CD4-positive, CD25-positive, alpha-beta regulatory T cell (primary cell): Measurements from ENCODE around the gene NOL3. TPM values are rescaled to one million over a fixed set of nuclear protein-coding genes. Genes with fewer than 3 reads are reported as not detected.
A peak's percentile ranks its signal among the peaks of the same experiment; 100 is the strongest.

Experiments
- ATAC-seq, 2 donors: fragments of 150-1000 bp; cut with Tn5 transposase; one replicate each; pipeline ENCODE4 v1.10.0; 2021; ENCODE audit warnings: low read depth in 2 of 2, moderate number of reproducible peaks in 2 of 2, moderate library complexity in 1 of 2
- DNase-seq, 3 donors: peaks; one replicate each; pipeline versions ENCODE4 v3.0.0 to v3.0.0-alpha.2; 2012 to 2022; ENCODE audit warnings: mixed read lengths in 1 of 3
- H3K27ac ChIP-seq: one replicate; pipeline ENCODE4 v1.7.0; 2013; ENCODE audit warnings: mild to moderate bottlenecking, low read length; ENCODE audit not compliant: insufficient read depth, poor library complexity, severe bottlenecking
- H3K27me3 ChIP-seq: one replicate; pipeline ENCODE4 v1.7.0; 2013; ENCODE audit warnings: low read length; ENCODE audit not compliant: control insufficient read depth, insufficient read depth
- H3K36me3 ChIP-seq: one replicate; pipeline ENCODE4 v1.7.0; 2013; ENCODE audit warnings: mild to moderate bottlenecking, low read length, moderate library complexity; ENCODE audit not compliant: control insufficient read depth, insufficient read depth
- H3K4me1 ChIP-seq: 2 replicates; pipeline ENCODE4 v1.7.0; 2013; ENCODE audit warnings: mild to moderate bottlenecking, low read length; ENCODE audit not compliant: insufficient read depth, control insufficient read depth, poor library complexity, severe bottlenecking
- H3K4me3 ChIP-seq: one replicate; pipeline ENCODE4 v1.7.0; 2013; ENCODE audit warnings: low read depth, mild to moderate bottlenecking, low read length, moderate library complexity
- H3K9me3 ChIP-seq, 2 experiments: 1 replicate in 1 of 2; 2 replicates in 1 of 2; pipeline ENCODE4 v1.7.0; 2013; ENCODE audit warnings: low read length in 2 of 2, mild to moderate bottlenecking in 1 of 2, moderate library complexity in 1 of 2; ENCODE audit not compliant: control insufficient read depth in 2 of 2
- H3K27ac Mint-ChIP-seq, 3 donors: one replicate each; pipeline ENCODE4 v1.8.0; 2020 to 2022; ENCODE audit warnings: mild to moderate bottlenecking in 3 of 3, mixed read lengths in 3 of 3, moderate library complexity in 2 of 3
- H3K27me3 Mint-ChIP-seq: one replicate; pipeline ENCODE4 v1.8.0; 2022; ENCODE audit warnings: mild to moderate bottlenecking, mixed read lengths
- H3K36me3 Mint-ChIP-seq: one replicate; pipeline ENCODE4 v1.8.0; 2020; ENCODE audit warnings: mixed read lengths
- H3K4me1 Mint-ChIP-seq, 4 donors: one replicate each; pipeline ENCODE4 v1.8.0; 2020 to 2022; ENCODE audit warnings: mixed read lengths in 4 of 4, mild to moderate bottlenecking in 1 of 4
- H3K4me3 Mint-ChIP-seq, 4 donors: one replicate each; pipeline ENCODE4 v1.8.0; 2020 to 2022; ENCODE audit warnings: mild to moderate bottlenecking in 4 of 4, mixed read lengths in 4 of 4, moderate library complexity in 3 of 4
- H3K9me3 Mint-ChIP-seq, 7 donors: one replicate each; pipeline ENCODE4 v1.8.0; 2020 to 2022; ENCODE audit warnings: mixed read lengths in 7 of 7, mild to moderate bottlenecking in 3 of 7, moderate library complexity in 2 of 7
- polyA plus RNA-seq, 4 donors: library from polyadenylated mRNA; unstranded; fragments of 300-500 nt; fragmentation: Illumina TruSeq; gene quantifications; one replicate each; pipeline ENCODE4 v1.2.3, GENCODE V29; 2021
- total RNA-seq: library from RNA; stranded (reverse); gene quantifications from one replicate; pipeline ENCODE4 v1.2.3, GENCODE V29; 2022

Gene NOL3
- total and polyA plus RNA-seq, 5 donors from 2014 or later = 2.3 TPM; not detected in 4

DNA sequence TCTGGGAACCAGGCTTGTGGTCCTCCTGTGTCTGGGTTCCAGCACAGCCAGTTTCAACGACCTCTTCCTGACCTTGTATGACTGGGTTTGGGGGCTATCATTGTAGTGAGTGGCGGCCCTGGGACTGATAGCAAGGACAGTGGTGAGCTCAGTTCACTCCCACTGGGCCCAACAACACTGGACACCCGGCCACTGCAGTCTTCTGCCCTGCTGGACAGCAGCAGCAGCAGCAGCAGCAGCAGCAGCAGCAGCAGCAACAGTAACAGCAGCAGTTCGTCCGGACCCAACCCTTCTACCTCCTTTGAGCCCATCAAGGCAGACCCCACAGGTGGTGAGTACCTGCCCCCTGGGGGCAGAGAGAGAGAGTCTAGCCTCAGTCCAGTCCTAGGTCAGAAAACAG, 25.3 kb downstream of the NOL3 start:
- ATAC-seq = no peak
- peaks cover 50% of the 10 kb centered on the region for H3K36me3 ChIP-seq
- Mint-ChIP-seq H3K27ac (no peak overlapping the region), H3K4me3 (peak overlapping the region in 2 of 4 donors; percentile 43 to 45), H3K36me3 (peaks cover 27% of the 10 kb centered on the region), H3K27me3 (no peaks in the 10 kb centered on the region), H3K4me1 (peaks cover 9 to 56% (median 32%) of the 10 kb centered on the region in 4 donors), H3K9me3 (no peaks in the 10 kb centered on the region)
- H3K4me3 ChIP-seq = no peak overlapping the region
- no peak for DNase-seq
- no peak overlapping the region for H3K27ac ChIP-seq
- no peaks in the 10 kb centered on the region for H3K27me3 ChIP-seq
- H3K4me1 ChIP-seq = peaks cover 26% of the 10 kb centered on the region
- no peaks in the 10 kb centered on the region for H3K9me3 ChIP-seq

DNA sequence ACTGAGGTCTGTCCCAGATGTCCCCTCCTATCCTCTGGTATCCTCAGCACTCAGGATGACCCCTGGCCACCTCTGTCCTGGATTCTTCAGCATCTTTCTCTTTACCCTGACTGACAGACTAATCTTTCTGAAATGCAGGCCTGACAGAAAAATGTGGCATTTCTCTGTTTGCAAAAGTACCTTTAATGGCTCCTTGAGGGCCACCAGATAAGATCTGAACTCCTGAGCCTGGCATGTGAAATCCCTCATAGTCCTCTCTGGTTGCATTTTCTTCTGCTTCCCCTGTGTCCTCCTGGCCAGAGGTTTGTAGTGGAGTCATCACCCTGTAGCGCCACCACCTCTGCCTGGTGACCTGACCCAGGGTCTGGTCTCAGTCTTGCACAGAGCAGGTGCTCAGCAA, 26.5 kb downstream of the NOL3 start:
- H3K36me3 Mint-ChIP-seq = peaks cover 27% of the 10 kb centered on the region
- ATAC-seq = no peak

DNA sequence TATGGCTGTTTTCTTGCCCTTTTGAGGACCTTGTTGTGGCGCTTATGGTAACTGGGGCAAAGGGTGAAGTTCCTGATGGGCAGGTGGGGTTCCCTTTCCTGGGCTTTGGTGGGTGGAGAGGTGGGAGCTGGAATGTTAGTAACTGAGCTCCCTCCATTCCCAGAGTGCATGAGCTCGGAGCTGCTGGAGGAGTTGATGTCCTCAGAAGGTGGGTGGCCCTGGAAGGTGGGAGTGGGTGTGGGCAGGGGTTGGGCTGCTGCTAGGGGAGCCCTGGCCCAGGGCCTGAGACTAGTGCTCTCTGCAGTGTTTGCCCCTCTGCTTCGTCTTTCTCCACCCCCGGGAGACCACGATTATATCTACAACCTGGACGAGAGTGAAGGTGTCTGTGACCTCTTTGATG, 27.4 kb downstream of the NOL3 start:
- H3K27me3 ChIP-seq = no peaks in the 10 kb centered on the region
- ATAC-seq (no peak), DNase-seq (no peak)
- H3K36me3 Mint-ChIP-seq = peaks cover 27% of the 10 kb centered on the region
- no peaks in the 10 kb centered on the region for H3K9me3 ChIP-seq
- H3K4me3 Mint-ChIP-seq = peak overlapping the region in 1 of 4 donors; percentile 69
- H3K27me3 Mint-ChIP-seq = no peaks in the 10 kb centered on the region
- H3K4me1 Mint-ChIP-seq = peaks cover 0 to 41% (median 24%) of the 10 kb centered on the region in 4 donors
- H3K4me3 ChIP-seq = no peak overlapping the region
- H3K9me3 Mint-ChIP-seq = no peaks in the 10 kb centered on the region
- no peak overlapping the region for H3K27ac Mint-ChIP-seq
- H3K36me3 ChIP-seq = peaks cover 57% of the 10 kb centered on the region
- H3K4me1 ChIP-seq = peaks cover 13% of the 10 kb centered on the region
- no peak overlapping the region for H3K27ac ChIP-seq

More for the DNA sequence above, 26.5 kb downstream of the NOL3 start:
- H3K27ac ChIP-seq = no peak overlapping the region
- peaks cover 19% of the 10 kb centered on the region for H3K4me1 ChIP-seq
- Mint-ChIP-seq H3K27me3 (no peaks in the 10 kb centered on the region), H3K27ac (peak overlapping the region in 1 of 3 donors; percentile 60), H3K4me1 (peaks cover 2 to 46% (median 26%) of the 10 kb centered on the region in 4 donors), H3K9me3 (no peaks in the 10 kb centered on the region), H3K4me3 (peak overlapping the region in 2 of 4 donors; percentile 45 to 77)
- H3K27me3 ChIP-seq = no peaks in the 10 kb centered on the region
- H3K4me3 ChIP-seq = no peak overlapping the region
- peaks cover 54% of the 10 kb centered on the region for H3K36me3 ChIP-seq
- DNase-seq = no peak
- H3K9me3 ChIP-seq = no peaks in the 10 kb centered on the region

DNA sequence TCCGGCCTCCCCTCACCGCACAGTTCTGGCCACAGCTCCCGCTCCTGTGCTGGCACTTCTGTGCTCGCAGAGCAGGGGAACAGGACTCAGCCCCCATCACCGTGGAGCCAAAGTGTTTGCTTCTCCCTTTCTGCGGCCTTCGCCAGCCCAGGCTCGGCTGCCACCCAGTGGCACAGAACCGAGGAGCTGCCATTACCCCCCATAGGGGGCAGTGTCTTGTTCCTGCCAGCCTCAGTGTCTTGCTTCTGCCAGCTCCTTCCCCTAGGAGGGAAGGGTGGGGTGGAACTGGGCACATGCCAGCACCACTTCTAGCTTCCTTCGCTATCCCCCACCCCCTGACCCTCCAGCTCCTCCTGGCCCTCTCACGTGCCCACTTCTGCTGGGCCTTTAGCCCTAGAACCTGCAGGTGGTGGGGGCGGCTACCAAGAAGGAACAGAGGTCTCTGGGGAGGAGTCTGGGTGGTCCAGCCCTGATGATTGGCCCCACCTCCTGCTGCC, 27.9 kb downstream of the NOL3 start:
- H3K9me3 ChIP-seq = no peaks in the 10 kb centered on the region
- no peaks in the 10 kb centered on the region for H3K9me3 Mint-ChIP-seq
- H3K4me1 ChIP-seq = peaks cover 7% of the 10 kb centered on the region
- peak in 1 of 2 donors; percentile 27 for ATAC-seq
- H3K36me3 Mint-ChIP-seq = peaks cover 27% of the 10 kb centered on the region
- no peak overlapping the region for H3K27ac ChIP-seq
- no peak for DNase-seq
- peaks cover 57% of the 10 kb centered on the region for H3K36me3 ChIP-seq
- no peaks in the 10 kb centered on the region for H3K27me3 Mint-ChIP-seq
- H3K27ac Mint-ChIP-seq = no peak overlapping the region
- peaks cover 0 to 35% (median 22%) of the 10 kb centered on the region in 4 donors for H3K4me1 Mint-ChIP-seq
- H3K4me3 ChIP-seq = no peak overlapping the region
- no peaks in the 10 kb centered on the region for H3K27me3 ChIP-seq
- peak overlapping the region in 1 of 4 donors; percentile 78 for H3K4me3 Mint-ChIP-seq

DNA sequence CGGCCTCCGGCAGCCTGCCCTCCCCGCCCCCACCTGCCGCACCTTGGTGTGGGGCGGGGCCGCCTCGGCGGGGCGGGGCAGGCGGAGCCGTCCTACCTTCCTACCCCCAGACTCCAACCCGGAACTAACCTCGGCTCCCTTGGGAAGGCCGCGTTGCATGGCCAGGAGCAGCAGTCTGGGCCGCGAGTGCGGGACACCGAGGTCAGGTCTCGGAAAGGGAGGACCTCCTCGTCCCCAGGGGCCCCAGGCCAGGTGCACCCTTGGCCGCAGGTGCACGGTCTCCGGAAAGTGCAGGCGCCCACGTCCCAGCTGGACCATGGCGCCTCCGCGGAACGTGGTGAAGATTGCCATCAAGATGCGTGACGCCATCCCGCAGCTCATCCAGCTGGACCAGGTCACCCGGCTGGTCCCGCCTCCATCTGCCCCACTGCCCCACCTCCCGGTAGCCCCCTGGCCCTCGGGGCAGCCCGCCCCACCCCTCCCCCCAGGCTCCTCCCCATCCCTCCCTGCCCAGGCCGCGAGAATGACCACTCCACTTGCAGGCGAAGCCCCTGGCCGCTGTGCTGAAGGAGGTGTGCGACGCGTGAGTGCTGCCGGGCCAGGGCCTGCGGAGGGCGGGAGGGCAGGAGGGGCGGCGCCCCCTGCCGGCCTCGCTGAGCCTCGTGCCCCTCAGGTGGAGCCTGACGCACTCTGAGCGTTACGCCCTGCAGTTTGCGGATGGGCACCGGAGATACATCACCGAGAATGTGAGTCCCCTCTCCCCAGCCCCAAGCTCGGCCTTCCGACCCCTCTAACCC, 28.9 kb downstream of the NOL3 start, which contains the start of gene ELMO3:
ELMO3 (plus strand) TSS at position 121 of the 797 bp plus-strand sequence; CDS start at position 317, 196 bp downstream.
- H3K4me1 Mint-ChIP-seq = peaks cover 0 to 26% (median 15%) of the 10 kb centered on the region in 4 donors
- Histone ChIP-seq H3K27ac (no peak within 1 kb of the TSS), H3K36me3 (peaks cover 54% of the 10 kb centered on the region), H3K4me1 (no peaks in the 10 kb centered on the region), H3K4me3 (no peak within 1 kb of the TSS), H3K9me3 (no peaks in the 10 kb centered on the region), H3K27me3 (no peaks in the 10 kb centered on the region)
- DNase-seq = no peak
- no peaks in the 10 kb centered on the region for H3K9me3 Mint-ChIP-seq
- no peaks in the 10 kb centered on the region for H3K27me3 Mint-ChIP-seq
- H3K4me3 Mint-ChIP-seq = peak within 1 kb of the TSS in 2 of 4 donors; percentile 47 to 78
- no peak within 1 kb of the TSS for H3K27ac Mint-ChIP-seq
- ATAC-seq = no peak
- peaks cover 27% of the 10 kb centered on the region for H3K36me3 Mint-ChIP-seq

DNA sequence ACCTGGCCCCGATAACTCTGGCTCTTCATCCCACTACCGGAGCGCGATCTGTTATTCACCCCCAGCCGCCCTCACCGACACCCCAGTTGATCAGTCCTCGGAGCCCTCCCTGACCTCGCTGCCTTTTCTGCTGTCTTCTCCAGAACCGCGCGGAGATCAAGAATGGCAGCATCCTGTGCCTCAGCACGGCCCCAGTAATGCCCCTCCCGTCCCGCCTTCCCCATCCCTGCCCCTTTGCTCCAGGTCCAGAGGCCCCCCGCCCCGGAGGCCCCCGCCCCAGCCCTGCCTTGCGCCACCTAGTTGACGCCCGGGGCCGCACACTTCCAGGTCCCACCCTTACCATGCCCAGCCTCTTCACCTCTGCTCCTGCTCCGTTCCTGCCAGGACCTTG, 29.5 kb downstream of the NOL3 start:
- no peaks in the 10 kb centered on the region for H3K4me1 ChIP-seq
- ATAC-seq = no peak
- peaks cover 26% of the 10 kb centered on the region for H3K36me3 Mint-ChIP-seq
- H3K4me1 Mint-ChIP-seq = peaks cover 0 to 20% (median 15%) of the 10 kb centered on the region in 4 donors
- no peaks in the 10 kb centered on the region for H3K27me3 Mint-ChIP-seq
- H3K27ac Mint-ChIP-seq = no peak overlapping the region
- H3K9me3 Mint-ChIP-seq = no peaks in the 10 kb centered on the region
- no peak overlapping the region for H3K4me3 ChIP-seq
- peaks cover 48% of the 10 kb centered on the region for H3K36me3 ChIP-seq
- no peak for DNase-seq
- no peaks in the 10 kb centered on the region for H3K9me3 ChIP-seq
- no peaks in the 10 kb centered on the region for H3K27me3 ChIP-seq
- H3K27ac ChIP-seq = no peak overlapping the region
- H3K4me3 Mint-ChIP-seq = peak overlapping the region in 1 of 4 donors; percentile 47

DNA sequence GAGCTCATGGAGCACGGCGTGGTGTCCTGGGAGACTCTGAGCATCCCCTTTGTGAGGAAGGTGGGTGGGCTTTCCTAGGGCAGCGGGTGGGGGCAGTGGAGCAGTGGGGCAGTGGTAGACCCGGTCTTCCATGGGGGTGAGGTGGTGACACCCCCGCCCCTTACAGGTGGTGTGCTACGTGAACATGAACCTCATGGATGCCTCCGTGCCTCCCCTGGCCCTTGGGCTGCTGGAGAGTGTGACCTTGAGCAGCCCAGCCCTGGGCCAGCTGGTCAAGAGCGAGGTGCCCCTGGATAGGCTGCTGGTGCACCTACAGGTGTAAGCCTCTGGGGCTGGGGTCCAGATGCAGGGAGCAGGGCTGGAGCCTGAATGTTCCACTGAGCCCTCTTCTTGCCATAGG, 30.2 kb downstream of the NOL3 start:
- Mint-ChIP-seq H3K27me3 (no peaks in the 10 kb centered on the region), H3K27ac (no peak overlapping the region), H3K36me3 (peaks cover 20% of the 10 kb centered on the region), H3K4me3 (no peak overlapping the region), H3K4me1 (peaks cover 0 to 20% (median 13%) of the 10 kb centered on the region in 4 donors), H3K9me3 (no peaks in the 10 kb centered on the region)
- no peak overlapping the region for H3K4me3 ChIP-seq
- ATAC-seq = no peak
- no peaks in the 10 kb centered on the region for H3K27me3 ChIP-seq
- peaks cover 41% of the 10 kb centered on the region for H3K36me3 ChIP-seq
- H3K27ac ChIP-seq = no peak overlapping the region
- no peaks in the 10 kb centered on the region for H3K4me1 ChIP-seq
- no peaks in the 10 kb centered on the region for H3K9me3 ChIP-seq
- no peak for DNase-seq
